ENCODE data around the gene ASRGL1.

DNA sequence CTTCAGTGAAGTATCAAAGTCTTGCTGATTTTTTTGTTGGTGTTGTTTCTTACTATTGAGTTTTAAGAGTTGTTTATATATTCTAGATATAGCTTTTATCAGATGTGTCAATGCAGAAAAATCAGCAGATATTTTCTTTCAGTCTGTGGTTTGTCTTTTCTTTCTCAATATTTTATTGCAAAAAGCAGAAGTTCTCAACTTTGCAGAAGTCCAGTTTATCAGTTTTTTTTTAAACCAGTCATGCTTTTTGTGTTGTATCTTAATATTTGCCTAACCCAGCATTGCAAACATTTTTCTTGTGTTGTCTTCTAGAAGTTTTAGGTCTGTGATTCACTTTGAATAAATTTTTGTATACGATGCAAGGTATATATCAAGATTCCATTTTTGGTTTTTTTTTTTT is 7.0 kb downstream of the ASRGL1 start:
- no peak for TF ChIP-seq CTCF (IDR thresholded peaks at IDR 0.05)
- TF ChIP-seq EP300 (IDR thresholded peaks at IDR 0.05), result no peak
- no peak for TF ChIP-seq POLR2AphosphoS5 (IDR thresholded peaks at IDR 0.05)

Measured in upper lobe of left lung (tissue), 4 donors.